Thyroid gland (tissue), 4 donors: ENCODE data around the gene ARHGAP15. TPM values are rescaled to one million over a fixed set of nuclear protein-coding genes. Genes with fewer than 3 reads are reported as not detected.

Experiments used
- DNase-seq, 2 donors: peaks; one replicate each; pipeline ENCODE4 v3.0.0-alpha.2; 2019
- H3K27ac ChIP-seq, 3 donors: fragments of 200-600 bp; sonication (generic); 1 replicate in 2 of 3; 2 replicates in 1 of 3; pipeline ENCODE4 v1.5.1; 2016 to 2019; ENCODE audit warnings: mild to moderate bottlenecking in 1 of 3, moderate library complexity in 1 of 3
- H3K27me3 ChIP-seq: fragments of 200-600 bp; sonication (generic); one replicate; pipeline ENCODE4 v1.5.1; 2019
- H3K36me3 ChIP-seq, 2 donors: fragments of 200-600 bp; sonication (generic); one replicate each; pipeline ENCODE4 v1.5.1; 2016 to 2019
- H3K4me1 ChIP-seq, 2 donors: fragments of 200-600 bp; sonication (generic); one replicate each; pipeline ENCODE4 v1.5.1; 2017 to 2019
- H3K4me3 ChIP-seq, 3 donors: fragments of 200-600 bp; sonication (generic); replicated peaks in 1 of 3; 1 replicate in 2 of 3; 2 replicates in 1 of 3; pipeline ENCODE4 v1.5.1; 2016; ENCODE audit warnings: mild to moderate bottlenecking in 1 of 3
- H3K9me3 ChIP-seq: fragments of 200-600 bp; sonication (generic); one replicate; pipeline ENCODE4 v1.5.1; 2017
- POLR2A ChIP-seq, 2 donors: fragments of 450-650 bp; IDR thresholded peaks; one replicate each; pipeline ENCODE4 v1.6.1; 2017; ENCODE audit warnings: antibody characterized with exemption in 2 of 2, mild to moderate bottlenecking in 2 of 2, moderate library complexity in 1 of 2
- WGBS, 2 donors: methylation state at CpG; one replicate each; pipeline ENCODE4 v1.1.5; 2017; 5-methylcytosine and 5-hydroxymethylcytosine counted together
- intact Hi-C: fragments of 100-400 bp; cut with DNase I; formaldehyde crosslinking; loops from one replicate; pipeline ENCODE4 v1.15.1; 2023
- total RNA-seq, 4 donors: library from RNA; depleted of rRNA; stranded (reverse); fragments of >200 nt; gene quantifications; one replicate each; pipeline ENCODE4 v1.2.3, GENCODE V29; 2016
- TF ChIP-seq, protein P1 (sequence below), 6 experiments: fragments of 200-600 bp in 3 of 6; fragments of 450-650 bp in 3 of 6; sonication (generic) in 3 of 6; IDR thresholded peaks; one replicate each; pipeline ENCODE4 v1.5.1; 2016 to 2019; ENCODE audit warnings: antibody characterized with exemption in 6 of 6, mild to moderate bottlenecking in 2 of 6, inconsistent platforms in 1 of 6, moderate library complexity in 1 of 6

ARHGAP15 gene
- total RNA-seq, 4 donors from 2014 or later, result 9.8 to 24.4 (median 11.9) TPM

DNA sequence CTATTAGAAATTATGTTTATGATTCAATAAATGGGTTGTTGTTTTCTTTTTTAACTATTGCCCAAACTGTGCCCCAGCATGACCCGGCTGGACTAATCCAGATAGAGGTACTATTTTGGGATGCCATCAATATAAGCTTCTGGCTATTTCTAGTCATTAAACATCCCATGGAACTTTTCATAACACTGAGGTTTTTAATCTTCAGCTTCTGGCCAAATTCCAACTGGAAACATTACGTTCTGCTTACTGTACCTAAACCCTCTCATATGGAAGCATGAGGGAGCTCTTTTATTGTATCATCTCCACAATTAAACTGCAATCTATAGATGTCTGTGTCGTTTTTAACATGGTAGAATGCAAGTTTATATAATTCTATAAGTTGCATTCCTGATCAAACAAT is 674.7 kb downstream of the ARHGAP15 start:
- H3K9me3 ChIP-seq, result no peaks in the 10 kb centered on the region
- no peak overlapping the region for H3K4me3 ChIP-seq
- 54 to 83% methylated on average over 3 of the region's 3 CpGs for WGBS, 2 donors
- no peak overlapping the region for H3K27ac ChIP-seq
- H3K27me3 ChIP-seq, result no peaks in the 10 kb centered on the region
- no peaks in the 10 kb centered on the region for H3K36me3 ChIP-seq
- DNase-seq, result no peak
- TF ChIP-seq, protein P1, sequence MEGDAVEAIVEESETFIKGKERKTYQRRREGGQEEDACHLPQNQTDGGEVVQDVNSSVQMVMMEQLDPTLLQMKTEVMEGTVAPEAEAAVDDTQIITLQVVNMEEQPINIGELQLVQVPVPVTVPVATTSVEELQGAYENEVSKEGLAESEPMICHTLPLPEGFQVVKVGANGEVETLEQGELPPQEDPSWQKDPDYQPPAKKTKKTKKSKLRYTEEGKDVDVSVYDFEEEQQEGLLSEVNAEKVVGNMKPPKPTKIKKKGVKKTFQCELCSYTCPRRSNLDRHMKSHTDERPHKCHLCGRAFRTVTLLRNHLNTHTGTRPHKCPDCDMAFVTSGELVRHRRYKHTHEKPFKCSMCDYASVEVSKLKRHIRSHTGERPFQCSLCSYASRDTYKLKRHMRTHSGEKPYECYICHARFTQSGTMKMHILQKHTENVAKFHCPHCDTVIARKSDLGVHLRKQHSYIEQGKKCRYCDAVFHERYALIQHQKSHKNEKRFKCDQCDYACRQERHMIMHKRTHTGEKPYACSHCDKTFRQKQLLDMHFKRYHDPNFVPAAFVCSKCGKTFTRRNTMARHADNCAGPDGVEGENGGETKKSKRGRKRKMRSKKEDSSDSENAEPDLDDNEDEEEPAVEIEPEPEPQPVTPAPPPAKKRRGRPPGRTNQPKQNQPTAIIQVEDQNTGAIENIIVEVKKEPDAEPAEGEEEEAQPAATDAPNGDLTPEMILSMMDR (IDR thresholded peaks at IDR 0.05), result no peak
- no peak for TF ChIP-seq POLR2A (IDR thresholded peaks at IDR 0.05)
- intact Hi-C loops, result no loop called here
- H3K4me1 ChIP-seq, result no peaks in the 10 kb centered on the region

GRCh38 chr2:143805666-143806065 is 676.4 kb downstream of the ARHGAP15 start:
- Histone ChIP-seq H3K9me3 (no peaks in the 10 kb centered on the region), H3K36me3 (no peaks in the 10 kb centered on the region), H3K27ac (no peak overlapping the region), H3K27me3 (no peaks in the 10 kb centered on the region), H3K4me3 (no peak overlapping the region), H3K4me1 (no peaks in the 10 kb centered on the region)
- no peak for DNase-seq
- intact Hi-C loops, result no loop called here
- TF ChIP-seq POLR2A (IDR thresholded peaks at IDR 0.05), result no peak
- TF ChIP-seq, protein P1 (IDR thresholded peaks at IDR 0.05), result no peak

DNA sequence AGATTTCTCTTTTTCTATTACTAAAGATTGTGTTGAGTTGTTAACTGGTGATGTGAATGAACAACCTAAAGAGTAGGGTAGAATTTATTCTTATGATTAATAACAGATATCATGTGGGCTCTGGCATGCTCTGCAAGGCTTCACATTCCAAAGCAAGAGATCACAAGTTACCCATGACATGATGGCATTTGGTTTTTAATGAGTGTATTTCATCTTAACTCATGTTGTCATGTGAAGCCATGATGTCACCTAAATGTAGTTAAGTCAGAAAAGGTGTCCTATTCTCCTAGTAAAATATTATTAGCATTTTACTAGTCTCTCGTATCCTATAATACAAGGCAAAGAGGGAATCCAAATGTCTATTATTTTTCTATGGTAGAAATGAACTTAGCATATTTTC is 678.0 kb downstream of the ARHGAP15 start:
- TF ChIP-seq POLR2A (IDR thresholded peaks at IDR 0.05), result no peak
- TF ChIP-seq, protein P1 (IDR thresholded peaks at IDR 0.05), result no peak
- Histone ChIP-seq H3K27ac (no peak overlapping the region), H3K4me3 (no peak overlapping the region), H3K36me3 (no peaks in the 10 kb centered on the region), H3K9me3 (no peaks in the 10 kb centered on the region), H3K4me1 (no peaks in the 10 kb centered on the region), H3K27me3 (no peaks in the 10 kb centered on the region)
- intact Hi-C loops, result no loop called here
- no peak for DNase-seq
- WGBS, 2 donors, result 94 to 98% methylated on average over 1 of the region's 1 CpG

- intact Hi-C loops, result no loop called here
- no peaks in the 10 kb centered on the region for H3K36me3 ChIP-seq
- no peaks in the 10 kb centered on the region for H3K4me1 ChIP-seq
- H3K27ac ChIP-seq, result no peak overlapping the region
- DNase-seq, result peak in 1 of 2 donors; percentile 3
- TF ChIP-seq, protein P1 (IDR thresholded peaks at IDR 0.05), result no peak
- no peak for TF ChIP-seq POLR2A (IDR thresholded peaks at IDR 0.05)
- no peaks in the 10 kb centered on the region for H3K27me3 ChIP-seq
- no peak overlapping the region for H3K4me3 ChIP-seq
- no peaks in the 10 kb centered on the region for H3K9me3 ChIP-seq
- WGBS, 2 donors, result 89 to 100% methylated on average over 1 of the region's 1 CpG
Observed at GRCh38 chr2:143807671-143808070, 678.5 kb downstream of the ARHGAP15 start.

- Histone ChIP-seq H3K36me3 (no peaks in the 10 kb centered on the region), H3K27me3 (no peaks in the 10 kb centered on the region), H3K27ac (no peak overlapping the region), H3K9me3 (no peaks in the 10 kb centered on the region), H3K4me3 (no peak overlapping the region), H3K4me1 (no peaks in the 10 kb centered on the region)
- no peak for DNase-seq
- TF ChIP-seq, protein P1 (IDR thresholded peaks at IDR 0.05), result no peak
- TF ChIP-seq POLR2A (IDR thresholded peaks at IDR 0.05), result no peak
- intact Hi-C loops, result no loop called here
- WGBS, 2 donors, result 94 to 100% methylated on average over 1 of the region's 1 CpG
Observed at GRCh38 chr2:143808166-143808565, 678.9 kb downstream of the ARHGAP15 start.
